Activated CD4-positive, alpha-beta T cell treated with anti-CD3 and anti-CD28 coated beads, Interleukin-2, amount 10 ng/mL, durations not matched to agents 24 days and 14 days (primary cell): ENCODE data around the gene VWA2. TPM values are rescaled to one million over a fixed set of nuclear protein-coding genes. Genes with fewer than 3 reads are reported as not detected.

Source experiments
- DNase-seq: peaks from one replicate; pipeline ENCODE4 v3.0.0; 2022
- H3K27ac Mint-ChIP-seq: one replicate; pipeline ENCODE4 v1.8.0; 2022; ENCODE audit warnings: mild to moderate bottlenecking, mixed read lengths
- H3K27me3 Mint-ChIP-seq: one replicate; pipeline ENCODE4 v1.8.0; 2022; ENCODE audit warnings: mixed read lengths
- H3K36me3 Mint-ChIP-seq: one replicate; pipeline ENCODE4 v1.8.0; 2022; ENCODE audit warnings: low read depth, mild to moderate bottlenecking, mixed read lengths
- H3K4me1 Mint-ChIP-seq: one replicate; pipeline ENCODE4 v1.8.0; 2021; ENCODE audit warnings: mixed read lengths
- H3K4me3 Mint-ChIP-seq: one replicate; pipeline ENCODE4 v1.8.0; 2022; ENCODE audit warnings: mild to moderate bottlenecking, moderate library complexity, mixed read lengths
- H3K9me3 Mint-ChIP-seq: one replicate; pipeline ENCODE4 v1.8.0; 2021; ENCODE audit warnings: mixed read lengths
- intact Hi-C: fragments of 100-400 bp; cut with micrococcal nuclease; formaldehyde crosslinking; loops from one replicate; pipeline ENCODE4 v1.15.1; 2023
- total RNA-seq: library from RNA; stranded (reverse); gene quantifications from 2 replicates; pipeline ENCODE4 v1.2.3, GENCODE V29; 2022

Gene VWA2
- total RNA-seq, 1 donor from 2014 or later: not detected

GRCh38 chr10:114301951-114302710, 63.1 kb downstream of the VWA2 start:
- Mint-ChIP-seq H3K36me3 (no peaks in the 10 kb centered on the region), H3K27ac (no peak overlapping the region), H3K27me3 (no peaks in the 10 kb centered on the region), H3K4me3 (no peak overlapping the region), H3K4me1 (peaks cover 12% of the 10 kb centered on the region), H3K9me3 (no peaks in the 10 kb centered on the region)
- intact Hi-C loops: loop anchor here (5.0 to 10.0 kb wide), 3 partner anchors 100 to 830 kb away; partner anchors contain the start of genes AFAP1L2, CCDC186 and TDRD1
- DNase-seq: no peak

GRCh38 chr10:114303556-114303955, 64.5 kb downstream of the VWA2 start:
- Mint-ChIP-seq H3K27ac (peak overlapping the region; percentile 60), H3K36me3 (no peaks in the 10 kb centered on the region), H3K4me1 (peaks cover 16% of the 10 kb centered on the region), H3K4me3 (peak overlapping the region; percentile 86), H3K9me3 (no peaks in the 10 kb centered on the region), H3K27me3 (no peaks in the 10 kb centered on the region)
- intact Hi-C loops: loop anchor here (5.0 to 10.0 kb wide), 3 partner anchors 99 to 829 kb away; partner anchors contain the start of genes AFAP1L2, CCDC186 and TDRD1
- DNase-seq: no peak

- peak; percentile 91 for DNase-seq
- no peaks in the 10 kb centered on the region for H3K27me3 Mint-ChIP-seq
- H3K4me3 Mint-ChIP-seq: peak overlapping the region; percentile 86
Observed at GRCh38 chr10:114304017-114304570, 65.0 kb downstream of the VWA2 start.

GRCh38 chr10:114304571-114305421, 65.7 kb downstream of the VWA2 start:
- Mint-ChIP-seq H3K4me3 (peak overlapping the region; percentile 86), H3K36me3 (no peaks in the 10 kb centered on the region), H3K27ac (peak overlapping the region; percentile 60), H3K4me1 (peaks cover 16% of the 10 kb centered on the region), H3K9me3 (no peaks in the 10 kb centered on the region), H3K27me3 (no peaks in the 10 kb centered on the region)
- intact Hi-C loops: loop anchor here (1.0 to 10.0 kb wide), 7 partner anchors 98 to 828 kb away; partner anchors contain the start of genes AFAP1L2, CCDC186 and TDRD1
- peak; percentile 83 for DNase-seq

More at GRCh38 chr10:114304017-114304570, 65.0 kb downstream of the VWA2 start:
- intact Hi-C loops: loop anchor here (1.0 to 10.0 kb wide), 7 partner anchors 98 to 828 kb away; partner anchors contain the start of genes AFAP1L2, CCDC186 and TDRD1
- Mint-ChIP-seq H3K9me3 (no peaks in the 10 kb centered on the region), H3K27ac (peak overlapping the region; percentile 60), H3K4me1 (peaks cover 16% of the 10 kb centered on the region), H3K36me3 (no peaks in the 10 kb centered on the region)

GRCh38 chr10:114305521-114305925, 66.5 kb downstream of the VWA2 start:
- no peaks in the 10 kb centered on the region for H3K27me3 Mint-ChIP-seq
- peak overlapping the region; percentile 86 for H3K4me3 Mint-ChIP-seq
- no peak overlapping the region for H3K27ac Mint-ChIP-seq
- intact Hi-C loops: loop anchor here (2.0 to 10.0 kb wide), 2 partner anchors 131 to 243 kb away; partner anchors contain the start of genes CCDC186 and TDRD1
- H3K36me3 Mint-ChIP-seq: no peaks in the 10 kb centered on the region
- no peak for DNase-seq
- peaks cover 16% of the 10 kb centered on the region for H3K4me1 Mint-ChIP-seq
- H3K9me3 Mint-ChIP-seq: no peaks in the 10 kb centered on the region

GRCh38 chr10:114306116-114306973, 67.3 kb downstream of the VWA2 start:
- Mint-ChIP-seq H3K36me3 (no peaks in the 10 kb centered on the region), H3K27me3 (no peaks in the 10 kb centered on the region), H3K27ac (no peak overlapping the region), H3K4me3 (no peak overlapping the region), H3K4me1 (peaks cover 16% of the 10 kb centered on the region), H3K9me3 (no peaks in the 10 kb centered on the region)
- intact Hi-C loops: loop anchor here (10.0 kb wide), 1 partner anchor 132 kb away; the partner anchor contains the start of genes CCDC186 and TDRD1
- no peak for DNase-seq

GRCh38 chr10:114307731-114308130, 68.7 kb downstream of the VWA2 start:
- Mint-ChIP-seq H3K4me1 (peaks cover 16% of the 10 kb centered on the region), H3K27ac (no peak overlapping the region), H3K27me3 (no peaks in the 10 kb centered on the region), H3K36me3 (no peaks in the 10 kb centered on the region), H3K9me3 (no peaks in the 10 kb centered on the region), H3K4me3 (no peak overlapping the region)
- DNase-seq: no peak
- intact Hi-C loops: loop anchor here (10.0 kb wide), 1 partner anchor 133 kb away; the partner anchor contains the start of genes CCDC186 and TDRD1

- Mint-ChIP-seq H3K9me3 (no peaks in the 10 kb centered on the region), H3K4me1 (peaks cover 14% of the 10 kb centered on the region), H3K27me3 (no peaks in the 10 kb centered on the region), H3K4me3 (no peak overlapping the region), H3K27ac (no peak overlapping the region), H3K36me3 (no peaks in the 10 kb centered on the region)
- intact Hi-C loops: loop anchor here (10.0 kb wide), 1 partner anchor 134 kb away; the partner anchor contains the start of genes CCDC186 and TDRD1
- no peak for DNase-seq
Observed at GRCh38 chr10:114308531-114309363, 69.7 kb downstream of the VWA2 start.

- no peak overlapping the region for H3K27ac Mint-ChIP-seq
- intact Hi-C loops: loop anchor here (10.0 kb wide), 1 partner anchor 135 kb away; the partner anchor contains the start of genes CCDC186 and TDRD1
Observed at GRCh38 chr10:114309364-114309651, 70.3 kb downstream of the VWA2 start.

GRCh38 chr10:114310346-114310745, 71.3 kb downstream of the VWA2 start:
- Mint-ChIP-seq H3K4me1 (peaks cover 4% of the 10 kb centered on the region), H3K9me3 (no peaks in the 10 kb centered on the region), H3K27me3 (no peaks in the 10 kb centered on the region), H3K27ac (no peak overlapping the region), H3K4me3 (no peak overlapping the region), H3K36me3 (no peaks in the 10 kb centered on the region)
- intact Hi-C loops: loop anchor here (5.0 kb wide), 1 partner anchor 37 kb away; no protein-coding TSS in a partner anchor
- no peak for DNase-seq

More at GRCh38 chr10:114309364-114309651, 70.3 kb downstream of the VWA2 start:
- Mint-ChIP-seq H3K27me3 (no peaks in the 10 kb centered on the region), H3K4me1 (peaks cover 9% of the 10 kb centered on the region), H3K36me3 (no peaks in the 10 kb centered on the region), H3K4me3 (no peak overlapping the region), H3K9me3 (no peaks in the 10 kb centered on the region)
- DNase-seq: no peak

- no peak overlapping the region for H3K4me3 Mint-ChIP-seq
- H3K27ac Mint-ChIP-seq: no peak overlapping the region
- peaks cover 4% of the 10 kb centered on the region for H3K4me1 Mint-ChIP-seq
- H3K9me3 Mint-ChIP-seq: no peaks in the 10 kb centered on the region
- H3K27me3 Mint-ChIP-seq: no peaks in the 10 kb centered on the region
- DNase-seq: no peak
- intact Hi-C loops: loop anchor here (5.0 kb wide), 1 partner anchor 36 kb away; no protein-coding TSS in a partner anchor
- no peaks in the 10 kb centered on the region for H3K36me3 Mint-ChIP-seq
Observed at GRCh38 chr10:114311023-114311422, 72.0 kb downstream of the VWA2 start.
